BLaER1 treated with 17β-estradiol and CSF1 and Interleukin-3, amounts not matched to agents 10 nM and 100 nM (cell line): ENCODE data around the gene PAX2.

Experiments used
- H3K27ac ChIP-seq, 11 experiments: shearing (Covaris generic); formaldehyde crosslinking; 2 replicates each; pipeline ENCODE4 v1.8.1; 2022
- H3K27me3 ChIP-seq, 11 experiments: shearing (Covaris generic); formaldehyde crosslinking; 2 replicates each; pipeline ENCODE4 v1.8.1; 2022
- H3K36me3 ChIP-seq, 11 experiments: shearing (Covaris generic); formaldehyde crosslinking; 2 replicates each; pipeline ENCODE4 v1.8.1; 2022
- H3K4me1 ChIP-seq, 10 experiments: shearing (Covaris generic); formaldehyde crosslinking; 2 replicates each; pipeline ENCODE4 v1.8.1; 2022
- H3K4me2 ChIP-seq, 11 experiments: shearing (Covaris generic); formaldehyde crosslinking; 2 replicates each; pipeline ENCODE4 v1.8.1; 2022
- H3K4me3 ChIP-seq, 10 experiments: shearing (Covaris generic); formaldehyde crosslinking; 2 replicates each; pipeline ENCODE4 v1.8.1; 2022
- H3K9ac ChIP-seq, 11 experiments: shearing (Covaris generic); formaldehyde crosslinking; 2 replicates each; pipeline ENCODE4 v1.8.1; 2022
- H3K9me3 ChIP-seq, 11 experiments: shearing (Covaris generic); formaldehyde crosslinking; replicated peaks in 1 of 11; 2 replicates each; pipeline ENCODE4 v1.8.1; 2022
- H4K20me1 ChIP-seq, 11 experiments: shearing (Covaris generic); formaldehyde crosslinking; 2 replicates each; pipeline ENCODE4 v1.8.1; 2022
- Cebpa-rat ChIP-seq, 11 experiments: shearing (Covaris generic); IDR thresholded peaks; 2 replicates each; pipeline ENCODE4 v1.8.1; 2022

The PAX2 gene

DNA sequence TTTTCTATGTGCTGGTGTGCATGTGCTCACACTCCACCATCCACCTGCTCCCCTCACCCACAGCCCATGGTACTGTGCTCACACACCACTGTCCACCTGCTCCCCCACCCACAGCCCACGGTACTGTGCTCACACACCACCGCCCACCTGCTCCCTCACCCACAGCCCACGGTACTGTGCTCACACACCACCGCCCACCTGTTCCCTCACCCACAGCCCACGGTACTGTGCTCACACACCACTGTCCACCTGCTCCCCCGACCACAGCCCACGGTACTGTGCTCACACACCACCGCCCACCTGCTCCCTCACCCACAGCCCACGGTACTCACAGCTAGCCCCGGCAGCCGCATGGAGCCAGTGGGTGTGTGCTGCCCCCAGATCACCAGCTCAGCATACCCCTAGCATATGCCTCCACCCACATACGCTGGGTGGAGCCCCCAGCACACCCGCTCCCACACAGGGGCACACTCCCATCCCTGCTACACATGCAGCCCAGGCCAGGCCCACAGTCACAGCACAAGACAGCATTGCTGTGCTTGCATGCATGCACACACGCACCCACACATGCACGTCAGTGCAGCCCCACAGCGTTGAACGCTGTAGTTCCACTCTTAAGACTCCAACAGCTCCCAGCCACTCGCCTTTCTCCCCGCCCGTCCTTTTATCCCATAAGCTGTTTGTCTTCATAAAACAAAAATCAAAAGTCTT lies 62.0 kb downstream of the PAX2 start:
- Histone ChIP-seq H3K27ac (no peak overlapping the region), H3K4me1 (no peaks in the 10 kb centered on the region), H3K9ac (no peak overlapping the region), H4K20me1 (peaks cover 0 to 19% (median 0%) of the 10 kb centered on the region in 11 experiments; a peak in 3 of 22 replicates), H3K4me2 (no peak overlapping the region; a peak in 1 of 22 replicates), H3K36me3 (no peaks in the 10 kb centered on the region), H3K27me3 (peaks cover 0 to 5% (median 0%) of the 10 kb centered on the region in 11 experiments; a peak in 1 of 22 replicates), H3K9me3 (no peaks in the 10 kb centered on the region), H3K4me3 (no peak overlapping the region)
- no peak for TF ChIP-seq Cebpa-rat (IDR thresholded peaks at IDR 0.05)

GRCh38 chr10:100808876-100809275 lies 63.5 kb downstream of the PAX2 start:
- H3K36me3 ChIP-seq, result no peaks in the 10 kb centered on the region
- no peak overlapping the region for H3K9ac ChIP-seq
- H3K4me3 ChIP-seq, result no peak overlapping the region
- H3K27me3 ChIP-seq, result peaks cover 0 to 5% (median 0%) of the 10 kb centered on the region in 11 experiments; a peak in 1 of 22 replicates
- H3K27ac ChIP-seq, result no peak overlapping the region
- peaks cover 0 to 9% (median 0%) of the 10 kb centered on the region in 11 experiments; a peak in 2 of 22 replicates for H4K20me1 ChIP-seq
- H3K4me1 ChIP-seq, result no peaks in the 10 kb centered on the region
- no peak overlapping the region for H3K4me2 ChIP-seq
- H3K9me3 ChIP-seq, result no peaks in the 10 kb centered on the region
- TF ChIP-seq Cebpa-rat (IDR thresholded peaks at IDR 0.05), result no peak

DNA sequence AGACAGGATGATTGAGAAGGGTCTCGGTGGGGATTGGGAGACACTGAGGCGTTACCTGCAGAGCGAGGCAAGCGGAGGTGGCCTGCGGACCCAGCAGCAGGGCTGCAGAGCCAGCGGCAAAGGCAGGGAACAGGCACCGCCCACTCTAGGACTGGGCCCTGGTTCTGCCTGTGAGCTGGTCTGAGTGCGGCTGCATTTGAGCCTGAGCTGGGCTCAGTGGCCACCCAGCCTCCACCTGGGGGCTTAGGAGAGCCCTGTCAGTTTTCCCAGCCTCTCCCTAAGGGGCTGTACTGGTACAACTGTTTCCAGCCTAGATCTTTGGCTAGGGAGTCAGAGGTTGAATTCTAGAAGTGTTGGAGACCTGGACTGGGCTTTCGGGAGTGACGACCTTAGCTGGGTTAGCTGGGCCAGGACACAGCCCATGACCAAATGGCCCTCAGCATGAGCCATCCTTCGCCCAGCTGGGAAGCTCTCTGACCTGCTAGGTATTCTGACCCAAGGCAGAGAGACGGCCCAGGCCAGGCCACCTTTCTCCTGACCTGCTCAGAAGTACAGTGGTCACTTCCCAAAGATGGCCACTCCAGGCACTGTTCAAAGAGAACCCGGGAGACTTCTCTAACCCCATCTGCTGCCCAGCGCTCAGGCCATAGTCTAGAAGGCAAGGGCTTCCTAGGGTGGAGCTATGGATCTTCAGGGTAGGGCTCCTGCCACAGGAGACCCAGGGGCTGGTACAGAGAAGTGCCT lies 64.9 kb downstream of the PAX2 start:
- Histone ChIP-seq H3K9ac (no peak overlapping the region), H3K4me3 (no peak overlapping the region), H3K9me3 (no peaks in the 10 kb centered on the region), H4K20me1 (peaks cover 0 to 9% (median 0%) of the 10 kb centered on the region in 11 experiments; a peak in 2 of 22 replicates), H3K4me1 (no peaks in the 10 kb centered on the region), H3K4me2 (no peak overlapping the region), H3K36me3 (no peaks in the 10 kb centered on the region), H3K27me3 (peaks cover 0 to 5% (median 0%) of the 10 kb centered on the region in 11 experiments; a peak in 1 of 22 replicates), H3K27ac (no peak overlapping the region)
- TF ChIP-seq Cebpa-rat (IDR thresholded peaks at IDR 0.05), result no peak

DNA sequence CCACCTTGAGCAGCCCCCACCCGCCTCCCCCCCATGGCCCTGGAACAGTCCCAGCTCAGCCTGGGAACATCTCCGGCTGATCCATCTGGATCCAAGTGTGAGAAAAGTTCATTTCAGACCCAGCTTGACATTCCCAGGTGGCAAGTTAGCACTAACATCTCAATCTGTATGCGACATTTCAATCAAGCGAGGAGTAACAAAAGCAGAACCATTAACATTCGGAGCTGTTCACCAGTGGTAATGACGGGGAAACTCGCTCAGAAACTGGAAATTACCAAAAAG lies 65.4 kb downstream of the PAX2 start:
- no peaks in the 10 kb centered on the region for H3K4me1 ChIP-seq
- H4K20me1 ChIP-seq, result peaks cover 0 to 5% (median 0%) of the 10 kb centered on the region in 11 experiments; a peak in 2 of 22 replicates
- no peak overlapping the region for H3K4me2 ChIP-seq
- H3K9ac ChIP-seq, result no peak overlapping the region
- no peak overlapping the region for H3K27ac ChIP-seq
- H3K36me3 ChIP-seq, result no peaks in the 10 kb centered on the region
- no peaks in the 10 kb centered on the region for H3K9me3 ChIP-seq
- peaks cover 0 to 5% (median 0%) of the 10 kb centered on the region in 11 experiments; a peak in 3 of 22 replicates for H3K27me3 ChIP-seq
- H3K4me3 ChIP-seq, result no peak overlapping the region
- TF ChIP-seq Cebpa-rat (IDR thresholded peaks at IDR 0.05), result no peak

GRCh38 chr10:100811261-100811660 lies 65.9 kb downstream of the PAX2 start:
- peaks cover 0 to 7% (median 0%) of the 10 kb centered on the region in 11 experiments; a peak in 3 of 22 replicates for H3K27me3 ChIP-seq

DNA sequence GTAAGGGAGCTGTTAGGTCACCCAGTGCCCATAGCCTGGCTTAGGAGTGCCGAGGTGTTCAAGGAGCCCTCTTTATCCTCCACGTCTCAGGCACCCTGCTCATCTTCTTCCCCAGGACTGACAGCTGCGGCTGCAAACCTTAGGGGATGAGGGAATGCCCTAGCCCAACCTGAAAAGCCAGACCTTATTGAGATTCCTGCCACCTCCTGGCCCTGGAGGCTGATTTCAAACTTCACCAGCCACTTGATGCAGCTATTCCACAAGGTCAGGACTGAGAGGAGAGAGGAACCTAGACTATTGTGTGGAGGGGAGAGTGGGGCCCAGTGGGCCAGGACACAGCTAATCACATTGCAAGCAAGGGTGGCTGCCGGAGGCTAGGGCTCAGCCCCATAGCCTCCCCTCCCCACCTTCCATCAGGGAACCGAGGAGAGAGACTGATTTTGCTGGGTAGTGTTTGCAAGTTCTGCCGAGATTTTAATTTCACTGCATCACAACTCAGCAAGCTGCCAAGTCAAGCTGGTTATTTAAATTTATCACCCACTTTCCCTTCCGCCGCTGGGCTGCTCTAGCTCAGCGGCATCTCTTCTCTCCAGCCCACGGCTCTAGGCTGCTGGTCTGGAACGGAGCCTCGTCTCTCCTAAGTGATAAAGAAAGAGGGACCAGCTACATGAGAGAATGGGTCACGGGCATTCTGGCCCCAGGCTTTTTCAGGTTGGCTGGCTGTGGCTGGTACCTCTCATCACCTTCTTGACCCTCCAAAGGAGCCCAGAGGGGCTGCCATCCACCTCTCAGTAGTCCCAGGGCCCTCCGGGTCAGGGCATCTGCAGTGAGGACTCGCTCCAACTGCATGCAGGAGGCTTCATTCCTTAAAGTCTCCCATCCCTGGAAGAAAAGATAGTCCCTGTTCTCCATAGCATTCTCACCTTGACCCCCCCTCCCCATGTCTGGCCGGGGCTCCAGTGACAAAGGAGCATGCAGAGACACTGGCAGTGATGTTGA lies 66.7 kb downstream of the PAX2 start:
- no peak for TF ChIP-seq Cebpa-rat (IDR thresholded peaks at IDR 0.05)
- no peak overlapping the region for H3K4me3 ChIP-seq
- H4K20me1 ChIP-seq, result peaks cover 0 to 6% (median 0%) of the 10 kb centered on the region in 11 experiments; a peak in 2 of 22 replicates
- no peak overlapping the region for H3K27ac ChIP-seq
- peaks cover 0 to 11% (median 0%) of the 10 kb centered on the region in 11 experiments; a peak in 4 of 22 replicates for H3K27me3 ChIP-seq
- no peaks in the 10 kb centered on the region for H3K4me1 ChIP-seq
- no peak overlapping the region for H3K9ac ChIP-seq
- no peaks in the 10 kb centered on the region for H3K36me3 ChIP-seq
- H3K4me2 ChIP-seq, result no peak overlapping the region
- no peaks in the 10 kb centered on the region for H3K9me3 ChIP-seq

More at GRCh38 chr10:100811261-100811660, 65.9 kb downstream of the PAX2 start:
- H3K27ac ChIP-seq, result no peak overlapping the region
- no peaks in the 10 kb centered on the region for H3K4me1 ChIP-seq
- no peaks in the 10 kb centered on the region for H3K9me3 ChIP-seq
- TF ChIP-seq Cebpa-rat (IDR thresholded peaks at IDR 0.05), result no peak
- no peak overlapping the region for H3K4me3 ChIP-seq
- no peak overlapping the region for H3K4me2 ChIP-seq
- H4K20me1 ChIP-seq, result peaks cover 0 to 5% (median 0%) of the 10 kb centered on the region in 11 experiments; a peak in 2 of 22 replicates
- H3K36me3 ChIP-seq, result no peaks in the 10 kb centered on the region
- no peak overlapping the region for H3K9ac ChIP-seq

- Histone ChIP-seq H3K4me3 (no peak overlapping the region), H3K9me3 (no peaks in the 10 kb centered on the region)
Observed at GRCh38 chr10:100812978-100813377, 67.6 kb downstream of the PAX2 start.

GRCh38 chr10:100814751-100815474 lies 69.5 kb downstream of the PAX2 start:
- TF ChIP-seq Cebpa-rat (IDR thresholded peaks at IDR 0.05), result no peak
- Histone ChIP-seq H4K20me1 (peaks cover 0 to 6% (median 0%) of the 10 kb centered on the region in 11 experiments; a peak in 1 of 22 replicates), H3K4me1 (no peaks in the 10 kb centered on the region), H3K9me3 (no peaks in the 10 kb centered on the region), H3K27me3 (peaks cover 0 to 8% (median 0%) of the 10 kb centered on the region in 11 experiments; a peak in 4 of 22 replicates), H3K36me3 (no peaks in the 10 kb centered on the region), H3K4me2 (0 out of 22 replicates have a peak overlapping the region, but pooled peaks of 1 of the 11 experiments have one; percentile 5), H3K27ac (no peak overlapping the region), H3K9ac (no peak overlapping the region), H3K4me3 (no peak overlapping the region)

More at GRCh38 chr10:100812978-100813377, 67.6 kb downstream of the PAX2 start:
- Histone ChIP-seq H3K27me3 (peaks cover 0 to 13% (median 0%) of the 10 kb centered on the region in 11 experiments; a peak in 4 of 22 replicates), H3K4me1 (no peaks in the 10 kb centered on the region), H3K9ac (no peak overlapping the region), H3K27ac (no peak overlapping the region), H4K20me1 (peaks cover 0 to 11% (median 0%) of the 10 kb centered on the region in 11 experiments; a peak in 2 of 22 replicates), H3K4me2 (no peak overlapping the region), H3K36me3 (no peaks in the 10 kb centered on the region)
- TF ChIP-seq Cebpa-rat (IDR thresholded peaks at IDR 0.05), result no peak
